Measurements from ENCODE around the gene HECTD4. TPM values are rescaled to one million over a fixed set of nuclear protein-coding genes. Genes with fewer than 3 reads are reported as not detected.

Gene HECTD4
- total RNA-seq, 1 experiment from 2014 or later = 24.6 TPM

Small RNAs within 50 kb of the gene (microRNA-seq; reads per million reads assigned to microRNA genes)
- gene MIR6861 (ENCODE audit: unreplicated experiment) = not detected

Other genes starting within 250 kb of the HECTD4 start
- 1,342 and 1,509 TPM in 2 replicates for gene RPL6, start 27.2 kb upstream of the HECTD4 start, total RNA-seq (2014; rRNA removed)
- 121 and 137 TPM in 2 replicates for gene PTPN11, start 36.5 kb upstream of the HECTD4 start, total RNA-seq (2014; rRNA removed)

Measured in PC-3 (cell line).